ENCODE data around the gene CYTH1. TPM values are rescaled to one million over a fixed set of nuclear protein-coding genes. Genes with fewer than 3 reads are reported as not detected.
A peak's percentile ranks its signal among the peaks of the same experiment; 100 is the strongest.

The CYTH1 gene
- total RNA-seq, 1 donor from 2014 or later = 25.0 TPM

DNA sequence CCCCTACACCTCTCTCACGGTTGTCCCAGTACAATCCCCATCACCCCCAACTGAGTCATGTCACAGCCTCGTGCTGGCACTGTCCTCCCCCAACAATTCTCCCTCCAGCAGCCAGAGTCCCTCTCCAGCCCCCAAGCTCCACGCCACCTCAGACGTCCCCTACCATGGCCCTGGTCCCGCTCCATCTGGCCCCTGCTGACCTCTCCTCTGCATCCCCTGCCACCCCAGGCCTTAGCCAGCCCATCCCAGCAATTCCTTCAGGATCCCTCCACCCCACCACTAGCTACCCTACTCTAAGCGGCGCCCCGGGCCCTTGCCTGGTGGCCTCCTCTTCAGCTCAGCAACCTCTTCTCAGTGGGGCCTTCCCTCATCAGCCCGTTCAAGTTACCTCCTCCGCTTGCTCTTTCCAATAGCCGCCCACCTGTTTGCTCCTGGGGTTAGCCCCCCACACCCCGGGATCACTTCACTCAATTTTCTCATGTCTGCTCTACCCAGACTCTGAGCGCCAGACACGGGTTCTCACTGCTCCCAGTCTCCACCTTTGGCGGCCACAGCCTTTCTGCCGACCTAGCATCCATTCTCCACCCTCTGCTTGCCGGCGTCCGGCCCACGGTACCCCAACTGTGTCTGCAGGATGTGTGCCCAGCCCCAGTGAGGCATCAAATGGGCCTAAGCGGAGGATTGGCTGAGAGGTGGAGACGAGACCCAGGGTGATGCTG lies 112.7 kb downstream of the CYTH1 start:
- Mint-ChIP-seq H3K27me3 (ENCODE audit: low read depth, unreplicated experiment) (peaks cover 7% of the 10 kb centered on the region), H3K4me1 (ENCODE audit: low read depth, unreplicated experiment) (peaks cover 11% of the 10 kb centered on the region)

GRCh38 chr17:78668847-78669246 lies 113.2 kb downstream of the CYTH1 start:
- TF ChIP-seq CTCF (IDR thresholded peaks at IDR 0.05; ENCODE audit: insufficient read depth, low read depth, low read length) (no peak), EZH2 (IDR thresholded peaks at IDR 0.05; ENCODE audit: insufficient read depth, low read length) (no peak)
- H3K9ac ChIP-seq (ENCODE audit: low read length) = no peak overlapping the region
- peaks cover 4% of the 10 kb centered on the region for H3K4me1 ChIP-seq (ENCODE audit: insufficient read depth, low read length)
- H3K36me3 ChIP-seq (ENCODE audit: insufficient read depth, low read length) = no peaks in the 10 kb centered on the region
- no peak overlapping the region for H3K4me3 Mint-ChIP-seq (ENCODE audit: unreplicated experiment)
- H3K27me3 Mint-ChIP-seq (ENCODE audit: low read depth, unreplicated experiment) = peaks cover 7% of the 10 kb centered on the region
- H3K9me3 Mint-ChIP-seq (ENCODE audit: unreplicated experiment) = peaks cover 3% of the 10 kb centered on the region
- no peaks in the 10 kb centered on the region for H4K20me1 ChIP-seq (ENCODE audit: insufficient read depth, low read length)
- no peaks in the 10 kb centered on the region for H3K79me2 ChIP-seq (ENCODE audit: insufficient read depth, low read length)
- no peaks in the 10 kb centered on the region for H3K9me3 ChIP-seq (ENCODE audit: insufficient read depth, low read depth, low read length)
- H3K4me2 ChIP-seq (ENCODE audit: low read length) = no peak overlapping the region
- no peak overlapping the region for H3K4me3 ChIP-seq (ENCODE audit: insufficient read depth, low read depth, low read length)
- FAIRE-seq = no peak
- H3K27ac ChIP-seq (ENCODE audit: low read depth, low read length) = no peak overlapping the region
- no peak overlapping the region for H3K27ac Mint-ChIP-seq (ENCODE audit: unreplicated experiment)
- H3K36me3 Mint-ChIP-seq (ENCODE audit: low read depth, unreplicated experiment) = peaks cover 22% of the 10 kb centered on the region
- H3K4me1 Mint-ChIP-seq (ENCODE audit: low read depth, unreplicated experiment) = peaks cover 11% of the 10 kb centered on the region
- DNase-seq (ENCODE audit: low read depth) = no peak
- H3K27me3 ChIP-seq (ENCODE audit: insufficient read depth, low read length) = no peaks in the 10 kb centered on the region
- no peak overlapping the region for H2AFZ ChIP-seq (ENCODE audit: low read depth, low read length)

More for the DNA sequence above, 112.7 kb downstream of the CYTH1 start:
- Histone ChIP-seq H3K4me3 (ENCODE audit: insufficient read depth, low read depth, low read length) (no peak overlapping the region), H3K36me3 (ENCODE audit: insufficient read depth, low read length) (no peaks in the 10 kb centered on the region), H3K4me1 (ENCODE audit: insufficient read depth, low read length) (peaks cover 4% of the 10 kb centered on the region), H3K79me2 (ENCODE audit: insufficient read depth, low read length) (no peaks in the 10 kb centered on the region), H3K9me3 (ENCODE audit: insufficient read depth, low read depth, low read length) (no peaks in the 10 kb centered on the region), H2AFZ (ENCODE audit: low read depth, low read length) (no peak overlapping the region), H3K9ac (ENCODE audit: low read length) (no peak overlapping the region), H4K20me1 (ENCODE audit: insufficient read depth, low read length) (no peaks in the 10 kb centered on the region), H3K27me3 (ENCODE audit: insufficient read depth, low read length) (no peaks in the 10 kb centered on the region), H3K27ac (ENCODE audit: low read depth, low read length) (no peak overlapping the region), H3K4me2 (ENCODE audit: low read length) (no peak overlapping the region)
- Mint-ChIP-seq H3K27ac (ENCODE audit: unreplicated experiment) (peak overlapping the region; percentile 7), H3K4me3 (ENCODE audit: unreplicated experiment) (no peak overlapping the region), H3K36me3 (ENCODE audit: low read depth, unreplicated experiment) (peaks cover 22% of the 10 kb centered on the region), H3K9me3 (ENCODE audit: unreplicated experiment) (peaks cover 3% of the 10 kb centered on the region)
- TF ChIP-seq EZH2 (IDR thresholded peaks at IDR 0.05; ENCODE audit: insufficient read depth, low read length) (no peak), CTCF (IDR thresholded peaks at IDR 0.05; ENCODE audit: insufficient read depth, low read depth, low read length) (no peak)
- DNase-seq (ENCODE audit: low read depth) (no peak), FAIRE-seq (no peak)

Measured in astrocyte (in vitro differentiated cells and primary cell).